A549 (cell line): ENCODE results near the gene ACAP1.

ENCODE experiments used
- MYC ChIP-seq: IDR thresholded peaks from 2 replicates; pipeline ENCODE4 v1.6.1; 2012; ENCODE audit warnings: mild to moderate bottlenecking, inconsistent platforms, low read length, improper control_type of control experiment, borderline replicate concordance
- POLR2A ChIP-seq: IDR thresholded peaks from 2 replicates; pipeline ENCODE4 v1.6.1; 2012; ENCODE audit warnings: mild to moderate bottlenecking, low read length
- POLR2AphosphoS2 ChIP-seq: conservative IDR thresholded peaks from 2 replicates; pipeline ENCODE4 v1.6.1; 2012; ENCODE audit warnings: low read length, improper control_type of control experiment, inconsistent platforms
- RCOR1 ChIP-seq: fragments of 150-350 bp; IDR thresholded peaks from 2 replicates; pipeline ENCODE4 v1.6.1; 2014; ENCODE audit warnings: antibody characterized with exemption, low read length, low read depth
- SMC3 ChIP-seq: fragments of >200 bp; sonication (Bioruptor Twin); formaldehyde crosslinking; IDR thresholded peaks from 3 replicates; pipeline ENCODE4 v1.6.1; 2018; ENCODE audit warnings: inconsistent platforms
- ZSCAN20 ChIP-seq: fragments of 250-450 bp; sonication (Bioruptor Pico); IDR thresholded peaks from 2 replicates; pipeline ENCODE4 v1.8.0; 2022; ENCODE audit warnings: mild to moderate bottlenecking, moderate library complexity
- TF ChIP-seq, protein P1 (sequence below): fragments of >200 bp; sonication (Bioruptor Twin); formaldehyde crosslinking; IDR thresholded peaks from 3 replicates; pipeline ENCODE4 v1.5.1; 2016

DNA sequence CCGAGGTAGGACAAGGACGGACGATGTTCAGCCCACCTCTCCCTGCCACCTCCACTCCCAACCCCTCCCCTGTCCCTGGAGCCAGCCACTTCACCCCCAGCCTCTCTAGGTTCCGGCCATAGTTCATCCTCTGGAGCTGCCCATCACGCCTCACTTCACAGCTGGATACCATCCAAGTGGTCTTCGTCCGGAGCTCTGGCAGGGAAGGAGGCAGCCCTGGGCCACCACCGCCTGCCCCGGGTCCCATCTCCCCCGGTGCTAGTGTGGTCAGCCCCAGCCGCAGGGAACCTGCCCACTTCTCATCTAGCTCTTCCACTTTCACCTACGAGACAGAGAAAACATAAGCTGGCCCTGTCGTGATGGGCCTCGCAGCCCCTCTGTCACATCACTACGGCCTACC lies 14.9 kb upstream of the ACAP1 start:
- TF ChIP-seq POLR2A (no peak), ZSCAN20 (no peak), RCOR1 (no peak), MYC (no peak), SMC3 (no peak), POLR2AphosphoS2 (no peak)
- TF ChIP-seq, protein P1, sequence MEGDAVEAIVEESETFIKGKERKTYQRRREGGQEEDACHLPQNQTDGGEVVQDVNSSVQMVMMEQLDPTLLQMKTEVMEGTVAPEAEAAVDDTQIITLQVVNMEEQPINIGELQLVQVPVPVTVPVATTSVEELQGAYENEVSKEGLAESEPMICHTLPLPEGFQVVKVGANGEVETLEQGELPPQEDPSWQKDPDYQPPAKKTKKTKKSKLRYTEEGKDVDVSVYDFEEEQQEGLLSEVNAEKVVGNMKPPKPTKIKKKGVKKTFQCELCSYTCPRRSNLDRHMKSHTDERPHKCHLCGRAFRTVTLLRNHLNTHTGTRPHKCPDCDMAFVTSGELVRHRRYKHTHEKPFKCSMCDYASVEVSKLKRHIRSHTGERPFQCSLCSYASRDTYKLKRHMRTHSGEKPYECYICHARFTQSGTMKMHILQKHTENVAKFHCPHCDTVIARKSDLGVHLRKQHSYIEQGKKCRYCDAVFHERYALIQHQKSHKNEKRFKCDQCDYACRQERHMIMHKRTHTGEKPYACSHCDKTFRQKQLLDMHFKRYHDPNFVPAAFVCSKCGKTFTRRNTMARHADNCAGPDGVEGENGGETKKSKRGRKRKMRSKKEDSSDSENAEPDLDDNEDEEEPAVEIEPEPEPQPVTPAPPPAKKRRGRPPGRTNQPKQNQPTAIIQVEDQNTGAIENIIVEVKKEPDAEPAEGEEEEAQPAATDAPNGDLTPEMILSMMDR: no peak
